Neural progenitor cell (in vitro differentiated cells): ENCODE measurements around the gene TRPM3.

Experiments
- CTCF ChIP-seq: fragments of 200-600 bp; sonication (generic); IDR thresholded peaks from 2 replicates; pipeline ENCODE4 v1.5.1; 2017; ENCODE audit warnings: antibody characterized with exemption, mild to moderate bottlenecking
- EZH2phosphoT487 ChIP-seq: fragments of 200-600 bp; sonication (generic); IDR thresholded peaks from 2 replicates; pipeline ENCODE4 v1.6.1; 2017; ENCODE audit warnings: antibody characterized with exemption

GRCh38 chr9:70995511-70995910 lies 125.9 kb downstream of the TRPM3 start:
- TF ChIP-seq CTCF (no peak), EZH2phosphoT487 (no peak)
